Liver (tissue), 9 donors: ENCODE data around the gene MELTF. TPM values are rescaled to one million over a fixed set of nuclear protein-coding genes. Genes with fewer than 3 reads are reported as not detected.

Experiments used
- DNase-seq: peaks from one replicate; pipeline ENCODE4 v3.0.0-alpha.2; 2017; ENCODE audit warnings: low spot score
- H3K27ac ChIP-seq, 2 donors: one replicate each; pipeline ENCODE4 v1.7.0; 2013; ENCODE audit warnings: inconsistent platforms in 2 of 2, low read length in 2 of 2, control low read depth in 1 of 2, low read depth in 1 of 2, mild to moderate bottlenecking in 1 of 2
- H3K27me3 ChIP-seq, 4 donors: one replicate each; pipeline versions ENCODE4 v1.6.1 to v1.7.0; 2013; ENCODE audit warnings: low read length in 3 of 4, inconsistent platforms in 1 of 4, mild to moderate bottlenecking in 1 of 4, moderate library complexity in 1 of 4; ENCODE audit not compliant: control insufficient read depth in 4 of 4, insufficient read depth in 4 of 4
- H3K36me3 ChIP-seq, 4 donors: one replicate each; pipeline versions ENCODE4 v1.6.1 to v1.7.0; 2013; ENCODE audit warnings: low read length in 3 of 4, mild to moderate bottlenecking in 3 of 4, low read depth in 1 of 4, moderate library complexity in 1 of 4; ENCODE audit not compliant: control insufficient read depth in 4 of 4, insufficient read depth in 3 of 4
- H3K4me1 ChIP-seq, 4 donors: one replicate each; pipeline versions ENCODE4 v1.6.1 to v1.7.0; 2013; ENCODE audit warnings: low read length in 3 of 4, mild to moderate bottlenecking in 3 of 4, moderate library complexity in 1 of 4; ENCODE audit not compliant: control insufficient read depth in 4 of 4, insufficient read depth in 4 of 4
- H3K4me3 ChIP-seq, 3 donors: one replicate each; pipeline versions ENCODE4 v1.6.1 to v1.7.0; 2013; ENCODE audit warnings: low read length in 3 of 3, control low read depth in 1 of 3, low read depth in 1 of 3, mild to moderate bottlenecking in 1 of 3
- H3K9ac ChIP-seq, 2 donors: one replicate each; pipeline ENCODE4 v1.7.0; 2013; ENCODE audit warnings: low read length in 2 of 2, mild to moderate bottlenecking in 2 of 2, moderate library complexity in 2 of 2, control low read depth in 1 of 2, low read depth in 1 of 2
- H3K9me3 ChIP-seq, 4 donors: one replicate each; pipeline versions ENCODE4 v1.6.1 to v1.7.0; 2013; ENCODE audit warnings: low read length in 3 of 4; ENCODE audit not compliant: control insufficient read depth in 4 of 4
- ATF3 ChIP-seq: IDR thresholded peaks from 2 replicates; pipeline ENCODE4 v1.6.1; 2016; ENCODE audit warnings: antibody characterized with exemption
- CTCF ChIP-seq: fragments of 150-350 bp; IDR thresholded peaks from 2 replicates; pipeline ENCODE4 v1.5.1; 2017; ENCODE audit warnings: improper control_type of control experiment, low read depth, low read length; ENCODE audit not compliant: missing input control
- EGR1 ChIP-seq, 2 donors: IDR thresholded peaks; 2 replicates each; pipeline ENCODE4 v1.6.1; 2016 to 2018; ENCODE audit warnings: antibody characterized with exemption in 2 of 2, low read depth in 2 of 2
- FOXA1 ChIP-seq: IDR thresholded peaks from 2 replicates; pipeline ENCODE4 v1.6.1; 2016; ENCODE audit warnings: antibody characterized with exemption
- FOXA2 ChIP-seq: IDR thresholded peaks from 2 replicates; pipeline ENCODE4 v1.6.1; 2016; ENCODE audit warnings: antibody characterized with exemption
- GABPA ChIP-seq, 2 donors: IDR thresholded peaks in 1 of 2; conservative IDR thresholded peaks in 1 of 2; 2 replicates each; pipeline ENCODE4 v1.6.1; 2016; ENCODE audit warnings: antibody characterized with exemption in 2 of 2, mild to moderate bottlenecking in 1 of 2, moderate library complexity in 1 of 2
- HNF4A ChIP-seq, 2 donors: conservative IDR thresholded peaks; 2 replicates each; pipeline ENCODE4 v1.6.1; 2016; ENCODE audit warnings: antibody characterized with exemption in 2 of 2, mild to moderate bottlenecking in 2 of 2
- HNF4G ChIP-seq: IDR thresholded peaks from 2 replicates; pipeline ENCODE4 v1.6.1; 2016; ENCODE audit warnings: antibody characterized with exemption
- JUND ChIP-seq, 2 donors: IDR thresholded peaks; 2 replicates each; pipeline ENCODE4 v1.6.1; 2016; ENCODE audit warnings: antibody characterized with exemption in 2 of 2
- MAX ChIP-seq: IDR thresholded peaks from 2 replicates; pipeline ENCODE4 v1.6.1; 2016; ENCODE audit warnings: antibody characterized with exemption
- NR2F2 ChIP-seq: IDR thresholded peaks from 2 replicates; pipeline ENCODE4 v1.6.1; 2016; ENCODE audit warnings: antibody characterized with exemption
- RAD21 ChIP-seq, 2 donors: IDR thresholded peaks; 2 replicates each; pipeline ENCODE4 v1.6.1; 2016; ENCODE audit warnings: antibody characterized with exemption in 2 of 2, mild to moderate bottlenecking in 2 of 2
- REST ChIP-seq: IDR thresholded peaks from 2 replicates; pipeline ENCODE4 v1.6.1; 2016; ENCODE audit warnings: antibody characterized with exemption, mild to moderate bottlenecking
- RXRA ChIP-seq, 2 donors: IDR thresholded peaks; 2 replicates each; pipeline ENCODE4 v1.6.1; 2017 to 2018; ENCODE audit warnings: antibody characterized with exemption in 2 of 2, mild to moderate bottlenecking in 1 of 2
- SP1 ChIP-seq: IDR thresholded peaks from 2 replicates; pipeline ENCODE4 v1.6.1; 2018; ENCODE audit warnings: antibody characterized with exemption, mild to moderate bottlenecking
- TAF1 ChIP-seq: conservative IDR thresholded peaks from 2 replicates; pipeline ENCODE4 v1.6.1; 2016; ENCODE audit warnings: antibody characterized with exemption, mild to moderate bottlenecking
- YY1 ChIP-seq: IDR thresholded peaks from 2 replicates; pipeline ENCODE4 v1.6.1; 2016; ENCODE audit warnings: antibody characterized with exemption, mild to moderate bottlenecking
- ZBTB33 ChIP-seq: IDR thresholded peaks from 2 replicates; pipeline ENCODE4 v1.6.1; 2016; ENCODE audit warnings: antibody characterized with exemption
- WGBS: extraction: QIAGEN DNeasy Blood & Tissue Kit; methylation state at CpG from one replicate; pipeline ENCODE4 v1.1.7; 2013; 5-methylcytosine and 5-hydroxymethylcytosine counted together
- polyA plus RNA-seq, 2 donors: library from polyadenylated mRNA; stranded (reverse) in 1 of 2; unstranded in 1 of 2; fragments of 200-250 nt in 1 of 2; fragments of >200 nt in 1 of 2; fragmentation: Nextera tagmentation in 1 of 2; extraction: Ambion mirVana in 1 of 2; gene quantifications; one replicate each; pipeline versions ENCODE4 v1.2.1 to v1.2.3, GENCODE V29; 2013 to 2015
- total RNA-seq, 2 donors: library from RNA; depleted of rRNA; stranded (reverse); fragments of >200 nt; gene quantifications; one replicate each; pipeline ENCODE4 v1.2.3, GENCODE V29; 2014
- donor health status: healthy.
- donor health status: healthy.
- donor health status: healthy.
- donor health status: healthy.
- donor health status: healthy.

Gene MELTF
- total and polyA plus RNA-seq, 4 donors, result 0.14 to 1.2 (median 1.0) TPM

- no peak overlapping the region for H3K4me3 ChIP-seq
- H3K27me3 ChIP-seq, result no peaks in the 10 kb centered on the region
- peaks cover 0 to 6% (median 1%) of the 10 kb centered on the region in 4 donors for H3K4me1 ChIP-seq
- H3K9me3 ChIP-seq, result no peaks in the 10 kb centered on the region
- no peak overlapping the region for H3K9ac ChIP-seq
- H3K36me3 ChIP-seq, result peaks cover 10 to 20% (median 15%) of the 10 kb centered on the region in 4 donors
- TF ChIP-seq FOXA2, result no peak
- TF ChIP-seq YY1, result no peak
- TF ChIP-seq EGR1 (IDR thresholded peaks at IDR 0.05; ENCODE audit: low read depth in 2 of 2), result no peak
- TF ChIP-seq REST, result no peak
- no peak for TF ChIP-seq RAD21 (IDR thresholded peaks at IDR 0.05)
- no peak for TF ChIP-seq SP1
- TF ChIP-seq CTCF, result no peak
- no peak for TF ChIP-seq ATF3
- TF ChIP-seq HNF4G, result no peak
- no peak for TF ChIP-seq ZBTB33
- TF ChIP-seq HNF4A (conservative IDR thresholded peaks at IDR 0.05), result no peak
- TF ChIP-seq MAX, result no peak
- no peak for TF ChIP-seq JUND (IDR thresholded peaks at IDR 0.05)
- no peak overlapping the region for H3K27ac ChIP-seq
- WGBS, result 92% methylated on average over 2 of the region's 2 CpGs
- DNase-seq, result no peak
Observed at GRCh38 chr3:197050511-197050910, 20.9 kb upstream of the MELTF start.

GRCh38 chr3:197042539-197042938 lies 12.9 kb upstream of the MELTF start:
- no peaks in the 10 kb centered on the region for H3K27me3 ChIP-seq
- H3K9me3 ChIP-seq, result no peaks in the 10 kb centered on the region
- H3K4me1 ChIP-seq, result peaks cover 0 to under 1% (median under 1%) of the 10 kb centered on the region in 4 donors
- H3K4me3 ChIP-seq, result no peak overlapping the region
- no peak overlapping the region for H3K9ac ChIP-seq
- 97% methylated on average over 4 of the region's 4 CpGs for WGBS
- no peak overlapping the region for H3K27ac ChIP-seq
- no peak for DNase-seq
- H3K36me3 ChIP-seq, result peaks cover 6 to 22% (median 15%) of the 10 kb centered on the region in 4 donors
- TF ChIP-seq ATF3 (no peak), RAD21 (IDR thresholded peaks at IDR 0.05) (no peak), NR2F2 (no peak), FOXA1 (no peak), RXRA (IDR thresholded peaks at IDR 0.05) (no peak), TAF1 (no peak), GABPA (IDR thresholded peaks at IDR 0.05 in 1 of 2, conservative IDR thresholded peaks at IDR 0.05 in 1 of 2) (no peak), CTCF (no peak), REST (no peak), EGR1 (IDR thresholded peaks at IDR 0.05; ENCODE audit: low read depth in 2 of 2) (no peak)
